CD4-positive, alpha-beta T cell treated with Interleukin-17A for 1 hour (primary cell): ENCODE results near the gene HEXA.

ENCODE experiments used
- DNase-seq: peaks from one replicate; pipeline ENCODE4 v3.0.0-alpha.2; 2020

HEXA gene

DNA sequence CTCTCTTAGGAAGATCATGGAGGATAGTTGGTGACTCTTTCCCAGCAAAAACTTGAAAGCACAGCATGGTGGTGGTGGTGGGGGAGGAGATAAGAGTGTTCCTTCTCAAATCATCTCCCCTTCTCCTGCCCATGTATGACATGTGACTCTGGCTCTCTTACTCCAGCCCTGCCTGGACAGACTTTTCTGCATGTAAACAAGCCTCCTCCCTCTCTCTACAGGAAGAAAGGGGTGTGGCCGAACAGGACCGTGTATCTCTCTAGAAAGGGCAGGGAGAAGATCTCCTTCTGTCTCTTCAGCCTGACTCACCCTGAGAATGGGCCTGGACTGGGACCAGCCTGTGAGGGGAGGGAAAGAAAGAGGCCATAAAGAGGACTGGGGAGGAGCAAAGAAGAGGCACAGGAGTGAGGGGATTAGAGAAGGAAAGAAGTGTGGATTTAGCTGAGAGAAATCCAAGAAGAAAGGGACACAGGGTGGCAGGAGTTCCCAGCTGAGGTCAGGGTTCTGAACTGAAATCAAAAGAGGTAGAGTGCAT, 57.3 kb downstream of the HEXA start:
- no peak for DNase-seq

DNA sequence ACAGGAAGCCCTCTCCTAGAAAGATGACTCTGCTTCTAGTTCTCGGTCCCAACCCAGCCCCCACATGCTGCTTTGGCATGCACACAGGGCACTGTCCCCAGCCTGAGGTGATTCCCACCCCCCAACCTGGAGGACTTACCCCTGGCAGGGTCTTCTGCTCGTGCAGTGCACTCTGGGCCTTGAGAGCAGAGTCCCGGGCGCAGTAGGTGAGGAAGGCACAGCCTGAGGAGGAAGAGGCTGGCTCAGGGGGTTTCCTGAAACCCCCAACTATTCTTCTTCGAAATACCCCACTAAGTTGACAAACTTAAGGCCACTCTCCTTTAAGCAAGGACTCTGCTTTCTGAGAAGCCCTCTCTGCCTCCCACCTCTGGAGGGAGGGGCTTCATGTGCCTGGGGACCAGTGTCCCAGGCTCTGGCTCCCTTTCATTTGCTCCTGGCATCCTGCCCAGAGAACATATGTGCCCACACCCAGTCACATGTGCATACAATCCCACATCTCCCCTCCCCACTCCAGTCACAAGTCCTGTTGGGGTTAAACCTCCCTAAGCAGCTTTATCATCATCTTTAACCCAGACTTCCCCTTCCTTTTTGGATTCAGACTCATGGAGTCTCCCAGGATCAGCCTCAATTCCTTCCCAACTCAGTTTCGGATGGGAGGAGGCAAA, 60.0 kb downstream of the HEXA start:
- no peak for DNase-seq

DNA sequence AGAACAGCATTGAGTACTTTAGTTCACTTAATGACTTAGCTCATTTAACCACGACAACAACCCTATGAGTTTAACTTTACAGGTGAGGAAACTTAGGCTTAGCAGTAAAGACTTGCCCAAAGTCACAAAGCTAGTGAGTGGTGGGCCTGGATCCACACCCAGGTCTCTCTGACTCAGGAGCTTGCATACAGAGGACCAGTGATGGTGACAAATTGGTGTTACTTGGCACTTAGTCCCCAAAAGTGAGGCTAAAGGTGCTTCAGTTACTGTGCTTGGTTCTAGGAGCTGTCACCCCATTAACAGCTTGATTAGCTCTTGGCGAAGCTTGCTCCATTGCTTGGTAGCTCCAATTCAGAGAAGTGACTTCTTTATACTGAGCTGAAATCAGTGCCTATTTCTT, 61.9 kb downstream of the HEXA start:
- no peak for DNase-seq

DNA sequence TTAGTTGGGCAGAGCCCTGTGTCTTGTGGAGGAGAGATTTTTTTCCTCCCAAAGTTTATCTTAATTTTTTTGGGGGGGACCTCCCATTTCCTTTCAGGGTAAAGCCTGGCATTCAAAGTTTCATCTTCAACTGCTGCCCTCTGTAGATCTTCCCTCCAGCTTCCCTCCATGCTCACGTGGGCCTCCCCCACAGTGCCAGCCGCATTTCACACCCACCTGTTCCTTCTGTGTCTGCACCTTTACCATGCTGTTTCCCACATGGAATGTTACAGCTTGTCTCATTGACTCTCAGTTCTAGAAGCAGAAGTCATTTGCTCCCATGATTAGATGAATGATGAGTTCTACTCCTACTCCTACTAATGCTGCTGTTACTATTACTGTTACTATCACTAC, 62.4 kb downstream of the HEXA start:
- DNase-seq = no peak

DNA sequence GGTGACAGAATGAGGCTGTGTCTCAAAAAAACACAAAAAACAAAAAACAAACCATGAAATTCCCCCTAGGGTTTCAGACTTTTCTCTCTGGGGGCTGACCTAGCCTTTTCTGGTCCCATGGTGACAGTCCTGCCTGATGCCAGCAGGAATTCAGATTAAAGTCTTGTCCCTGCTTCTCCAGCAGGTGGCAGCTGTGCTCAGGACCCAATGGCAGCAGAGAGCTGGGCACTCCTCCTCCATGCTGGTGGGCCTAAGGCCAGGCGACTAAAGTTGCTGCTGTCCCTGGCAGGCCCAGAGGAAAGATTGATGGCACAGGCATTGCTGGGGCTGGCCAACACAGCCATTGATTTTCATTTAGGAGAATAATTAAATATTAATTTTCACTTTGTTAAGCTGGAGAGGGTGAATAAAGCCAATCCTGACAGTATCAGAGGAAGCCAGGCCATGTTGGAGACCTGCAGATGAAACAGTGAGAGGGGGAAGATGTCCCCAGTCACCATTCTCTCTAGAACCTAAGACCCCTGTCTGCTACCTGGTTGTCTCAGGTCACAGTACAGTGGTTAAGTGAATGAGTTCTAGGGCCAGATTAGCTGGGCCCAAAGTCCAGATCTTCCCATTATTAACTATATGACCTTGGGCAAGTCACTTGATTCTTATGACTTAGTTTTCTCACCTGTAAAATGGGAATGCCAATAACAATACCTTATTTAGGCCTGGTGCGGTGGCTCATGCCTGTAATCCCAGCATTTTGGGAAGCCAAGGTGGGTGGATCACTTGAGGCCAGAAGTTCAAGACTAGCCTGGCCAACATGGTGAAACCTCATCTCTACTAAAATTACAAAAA, 63.0 kb downstream of the HEXA start:
- DNase-seq = peak; percentile 70

DNA sequence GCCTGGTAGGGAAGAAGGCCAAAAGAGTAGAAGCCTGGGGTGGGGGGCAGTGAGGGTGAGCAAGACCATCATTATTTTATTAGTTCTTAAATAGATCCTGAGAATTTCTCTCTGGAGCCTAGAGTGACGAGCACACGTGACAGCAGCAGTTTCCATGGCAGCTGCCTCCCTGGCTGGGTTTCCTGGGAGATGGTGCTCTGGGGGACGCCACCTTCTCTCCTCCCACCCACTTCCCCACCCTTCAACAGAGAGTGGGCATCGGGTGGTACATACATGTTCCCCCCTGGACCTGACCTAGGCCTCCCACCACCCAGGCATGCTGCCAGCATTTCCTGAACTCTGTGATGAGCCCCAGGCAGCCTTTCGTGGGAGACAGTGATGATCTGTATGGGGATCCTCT, 68.8 kb downstream of the HEXA start:
- no peak for DNase-seq

DNA sequence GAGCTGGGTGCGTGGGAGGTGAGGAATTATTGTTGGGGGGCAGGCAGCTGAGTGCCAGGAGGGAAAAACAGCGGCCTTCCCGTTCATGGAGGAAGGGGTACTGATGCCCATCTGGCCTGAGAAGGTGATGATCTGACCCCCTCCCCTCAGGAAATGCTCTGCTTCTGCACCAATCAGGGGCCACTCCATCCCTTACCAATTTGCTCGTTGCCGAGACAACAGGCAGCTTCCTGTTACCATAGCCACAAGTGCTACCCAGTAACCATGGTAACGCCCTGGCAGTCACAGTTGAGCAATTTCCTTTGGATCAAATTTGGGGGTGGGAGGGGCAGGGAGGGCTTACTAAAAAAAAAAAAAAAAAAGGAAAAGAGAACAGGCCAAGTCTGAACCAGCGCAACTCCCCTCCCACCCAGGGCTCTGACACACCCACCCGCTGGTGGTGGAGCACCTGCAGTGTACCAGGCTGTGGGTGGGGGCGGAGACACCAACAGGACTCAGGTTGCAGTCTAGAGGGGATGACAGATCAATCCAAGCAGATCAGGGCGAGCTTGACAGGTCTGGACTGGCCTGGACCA, 69.5 kb downstream of the HEXA start:
- peak; percentile 84 for DNase-seq

DNA sequence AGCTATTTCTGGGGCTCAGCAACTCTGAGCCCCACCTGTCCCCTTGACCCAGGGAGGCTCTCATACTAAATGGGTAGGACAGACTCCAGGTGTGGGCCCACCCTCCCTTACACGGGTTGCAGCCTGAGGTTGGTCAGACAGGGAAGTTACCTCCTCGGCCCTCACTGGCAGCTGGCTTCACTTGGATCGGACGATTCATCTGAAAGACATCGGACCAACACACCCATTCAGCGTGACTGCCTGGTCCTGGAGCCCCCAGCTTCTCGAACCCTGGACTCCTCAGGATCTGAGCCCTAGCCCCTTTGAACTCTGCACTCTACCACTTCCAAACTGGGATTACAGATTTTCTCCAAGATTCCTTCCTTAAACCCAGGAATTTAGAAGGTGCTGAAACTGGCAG, 71.2 kb downstream of the HEXA start:
- no peak for DNase-seq

DNA sequence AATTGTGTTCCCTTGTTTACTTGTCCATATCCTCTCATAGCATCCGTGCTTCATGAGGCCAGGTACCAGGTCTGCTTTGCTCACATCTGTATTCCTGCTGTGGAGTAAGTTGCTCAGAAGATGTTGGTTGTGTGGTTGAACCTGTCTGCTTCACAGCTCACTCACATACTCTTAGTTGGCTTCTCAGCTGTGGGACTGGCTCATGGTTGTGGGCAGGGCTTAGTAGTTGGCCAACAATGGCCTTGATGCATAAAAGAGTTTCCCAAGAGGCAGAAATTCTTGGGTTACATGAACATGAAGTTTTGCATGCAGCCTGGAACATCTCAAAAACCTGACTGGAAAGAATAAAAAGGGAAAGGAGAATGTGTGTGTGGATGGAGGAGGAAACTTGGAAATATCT, 72.9 kb downstream of the HEXA start:
- no peak for DNase-seq
